ENCODE results near the gene PPT2.

DNA sequence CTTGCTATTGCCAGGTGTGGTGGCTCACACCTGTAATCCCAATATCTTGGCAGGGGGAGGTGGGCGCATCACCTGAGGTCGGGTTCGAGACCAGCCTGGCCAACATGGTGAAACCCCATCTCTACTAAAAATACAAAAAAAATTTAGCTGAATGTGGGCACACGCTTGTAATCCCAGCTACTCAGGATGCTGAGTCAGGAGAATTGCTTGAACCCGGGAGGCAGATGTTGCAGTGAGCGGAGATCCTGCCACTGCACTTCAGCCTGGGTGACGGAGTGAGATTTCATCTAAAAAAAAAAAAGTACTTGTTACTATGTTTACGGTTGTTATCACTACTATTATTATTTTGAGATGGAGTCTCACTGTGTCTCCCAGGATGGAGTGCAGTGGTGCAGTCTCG, 3.0 kb downstream of the PPT2 start:
- TF ChIP-seq POLR2AphosphoS5 (IDR thresholded peaks at IDR 0.05; ENCODE audit: low read depth, low read length) (no peak), FOXP2 (optimal IDR thresholded peaks at IDR 0.05; ENCODE audit: borderline replicate concordance, extremely low read depth, extremely low read length, insufficient read depth) (no peak)

Measured in PFSK-1 (cell line).